Mucosa of descending colon (tissue), 3 donors: ENCODE data around the gene SNAPC5. TPM values are rescaled to one million over a fixed set of nuclear protein-coding genes. Genes with fewer than 3 reads are reported as not detected.

Source experiments
- ATAC-seq: fragments of 200-7000 bp; cut with Tn5 transposase; one replicate; pipeline ENCODE4 v1.9.1; 2020; ENCODE audit warnings: mild to moderate bottlenecking, moderate library complexity
- DNase-seq, 3 donors: peaks; one replicate each; pipeline ENCODE4 v3.0.0-alpha.2; 2020
- H3K36me3 ChIP-seq: fragments of 200-600 bp; one replicate; pipeline ENCODE4 v1.8.0; 2021; ENCODE audit warnings: low read depth, mild to moderate bottlenecking
- H3K4me1 ChIP-seq: fragments of 200-600 bp; one replicate; pipeline ENCODE4 v1.8.0; 2021; ENCODE audit warnings: low read depth, mild to moderate bottlenecking
- H3K4me3 ChIP-seq: fragments of 200-600 bp; one replicate; pipeline ENCODE4 v1.8.0; 2021; ENCODE audit warnings: mild to moderate bottlenecking
- H3K9me3 ChIP-seq: fragments of 200-600 bp; one replicate; pipeline ENCODE4 v1.8.0; 2021; ENCODE audit warnings: mild to moderate bottlenecking
- CTCF ChIP-seq: fragments of 200-600 bp; IDR thresholded peaks from one replicate; pipeline ENCODE4 v1.8.0; 2022; ENCODE audit warnings: antibody characterized with exemption, mild to moderate bottlenecking
- intact Hi-C, 2 donors: fragments of 100-400 bp; cut with DNase I in 1 of 2; cut with micrococcal nuclease in 1 of 2; formaldehyde crosslinking; loops; one replicate each; pipeline versions ENCODE4 v1.11.0 to v1.11.1; 2022; cut with DNase I, micrococcal nuclease
- total RNA-seq, 3 donors: library from RNA; stranded (reverse); fragmentation: NEBNext Ultra II Directional in 2 of 3; extraction: Animal tissue kit (Norgen Biotek cat#: 25700) in 2 of 3; gene quantifications; one replicate each; pipeline versions ENCODE4 v1.2.1 to v1.2.4, GENCODE V29; 2021 to 2023
- donor health status: DM: no; HTN: no; CAD: no; lungs with moderate emphysema.
- donor health status: DM: no; HTN: no; CAD: no.
- donor health status: DM: no; HTN: yes; CAD: no.

Gene SNAPC5
- total RNA-seq, 3 donors from 2014 or later: 17.5 to 31.8 (median 21.1) TPM

- Histone ChIP-seq H3K36me3 (no peaks in the 10 kb centered on the region), H3K4me3 (no peak overlapping the region), H3K9me3 (no peaks in the 10 kb centered on the region), H3K4me1 (no peaks in the 10 kb centered on the region)
- intact Hi-C loops: no loop called here
- no peak for TF ChIP-seq CTCF
- ATAC-seq: no peak
- no peak for DNase-seq
These were observed 16.3 kb downstream of the SNAPC5 start for GRCh38 chr15:66481107-66481856.

- H3K9me3 ChIP-seq: no peaks in the 10 kb centered on the region
- ATAC-seq: no peak
- no peak for DNase-seq
- intact Hi-C loops: no loop called here
- H3K4me1 ChIP-seq: no peaks in the 10 kb centered on the region
- no peaks in the 10 kb centered on the region for H3K36me3 ChIP-seq
- no peak for TF ChIP-seq CTCF
- no peak overlapping the region for H3K4me3 ChIP-seq
These were observed 17.3 kb downstream of the SNAPC5 start for GRCh38 chr15:66480267-66480666.

DNA sequence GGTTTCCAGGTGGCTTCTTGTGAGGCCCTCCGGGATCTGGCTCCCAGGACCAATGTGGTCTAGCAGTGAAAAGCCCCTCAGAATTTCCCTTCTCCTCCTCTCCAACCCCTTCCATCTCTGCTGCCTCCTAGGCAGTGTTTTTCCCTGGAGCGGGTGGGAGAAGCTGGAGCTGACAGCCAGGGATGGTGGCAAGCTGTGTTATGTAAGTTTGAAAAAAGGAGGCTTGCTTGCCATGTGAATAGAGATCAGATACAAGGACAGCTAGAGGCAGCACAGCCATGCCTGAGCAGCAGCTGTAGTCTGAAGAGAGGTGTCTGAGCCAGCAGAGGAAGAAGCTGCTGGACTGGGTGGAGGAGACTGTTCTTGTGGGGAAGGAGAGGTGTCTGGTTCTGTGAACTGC is 20.6 kb downstream of the SNAPC5 start:
- Histone ChIP-seq H3K36me3 (no peaks in the 10 kb centered on the region), H3K4me3 (no peak overlapping the region), H3K4me1 (no peaks in the 10 kb centered on the region), H3K9me3 (no peaks in the 10 kb centered on the region)
- DNase-seq (no peak), ATAC-seq (no peak)
- TF ChIP-seq CTCF: no peak
- intact Hi-C loops: no loop called here

GRCh38 chr15:66476535-66476934 is 21.0 kb downstream of the SNAPC5 start:
- intact Hi-C loops: no loop called here
- ATAC-seq (no peak), DNase-seq (no peak)
- Histone ChIP-seq H3K4me1 (no peaks in the 10 kb centered on the region), H3K4me3 (no peak overlapping the region), H3K9me3 (no peaks in the 10 kb centered on the region), H3K36me3 (no peaks in the 10 kb centered on the region)
- TF ChIP-seq CTCF: no peak

- no peaks in the 10 kb centered on the region for H3K4me1 ChIP-seq
- TF ChIP-seq CTCF: no peak
- intact Hi-C loops: no loop called here
- no peak overlapping the region for H3K4me3 ChIP-seq
- DNase-seq (no peak), ATAC-seq (no peak)
- H3K9me3 ChIP-seq: no peaks in the 10 kb centered on the region
- no peaks in the 10 kb centered on the region for H3K36me3 ChIP-seq
These were observed 22.6 kb downstream of the SNAPC5 start for GRCh38 chr15:66474963-66475362.
